ENCODE measurements around the gene SPSB4. TPM values are rescaled to one million over a fixed set of nuclear protein-coding genes. Genes with fewer than 3 reads are reported as not detected.

SPSB4 gene
- total and polyA plus RNA-seq, 2 of the 8 experiments (the other 6 are each of a cell fraction or from before 2014, with no cell fraction given), result 15.1 to 17.2 TPM

DNA sequence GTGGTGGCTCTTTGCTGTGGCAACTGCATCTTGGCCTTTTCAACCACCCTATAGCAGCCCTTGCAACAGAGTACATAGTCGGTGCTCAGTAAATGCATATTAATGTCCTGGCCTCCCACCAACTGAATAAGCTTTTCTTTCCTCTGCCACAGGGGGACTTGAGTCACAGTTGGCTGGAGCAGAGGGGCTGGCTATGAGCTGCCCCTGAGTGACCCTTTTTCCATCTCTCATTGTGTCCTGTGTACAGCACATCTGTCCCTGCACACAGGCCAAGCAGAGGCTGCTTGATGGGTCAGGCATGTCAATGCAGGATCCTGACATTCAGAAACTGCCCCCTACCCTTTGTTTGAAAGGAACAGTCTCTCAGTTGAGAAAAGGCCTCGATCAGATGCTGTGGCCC is 22.4 kb downstream of the SPSB4 start (continued):
- no peak for TF ChIP-seq CTBP2 (IDR thresholded peaks at IDR 0.05; ENCODE audit: borderline replicate concordance, insufficient read depth, insufficient read length, low read length)

Data from H1 (cell line).